Bronchial epithelial cell (primary cell): ENCODE measurements around the gene G6PC3. TPM values are rescaled to one million over a fixed set of nuclear protein-coding genes. Genes with fewer than 3 reads are reported as not detected.

Source experiments
- DNase-seq: peaks from one replicate; pipeline ENCODE4 v3.0.0-alpha.2; 2010; ENCODE audit warnings: low read depth
- FAIRE-seq: peaks from 2 replicates; lab custom pipeline; 2011; peaks lifted over from hg19 to GRCh38; lab: Jason Lieb, UNC
- H3K27me3 ChIP-seq: 2 replicates; pipeline ENCODE4 v1.5.1; 2011; ENCODE audit warnings: low read length; ENCODE audit not compliant: control insufficient read depth, insufficient read depth
- H3K36me3 ChIP-seq: 2 replicates; pipeline ENCODE4 v1.5.1; 2011; ENCODE audit warnings: low read length; ENCODE audit not compliant: control insufficient read depth, insufficient read depth
- H3K4me3 ChIP-seq: 2 replicates; pipeline ENCODE4 v1.5.1; 2011; ENCODE audit warnings: mild to moderate bottlenecking, low read depth, low read length, control low read depth
- total RNA-seq: library from RNA; depleted of rRNA; stranded (reverse); fragments of >200 nt; gene quantifications from 2 replicates; pipeline ENCODE4 v1.2.1, GENCODE V29; 2014
- TF ChIP-seq, protein P1 (sequence below): IDR thresholded peaks from 2 replicates; pipeline ENCODE4 v1.5.1; 2011; ENCODE audit warnings: mild to moderate bottlenecking, moderate library complexity, low read length, control low read depth, inconsistent platforms; ENCODE audit not compliant: insufficient read depth, severe bottlenecking

Gene G6PC3
- total RNA-seq, 1 donor from 2014 or later, result 7.6 TPM

GRCh38 chr17:44083250-44083849, 12.8 kb downstream of the G6PC3 start:
- DNase-seq, result peak; percentile 47
- H3K36me3 ChIP-seq, result peaks cover 16% of the 10 kb centered on the region
- FAIRE-seq, result no peak
- no peaks in the 10 kb centered on the region for H3K27me3 ChIP-seq
- H3K4me3 ChIP-seq, result no peak overlapping the region
- TF ChIP-seq, protein P1, sequence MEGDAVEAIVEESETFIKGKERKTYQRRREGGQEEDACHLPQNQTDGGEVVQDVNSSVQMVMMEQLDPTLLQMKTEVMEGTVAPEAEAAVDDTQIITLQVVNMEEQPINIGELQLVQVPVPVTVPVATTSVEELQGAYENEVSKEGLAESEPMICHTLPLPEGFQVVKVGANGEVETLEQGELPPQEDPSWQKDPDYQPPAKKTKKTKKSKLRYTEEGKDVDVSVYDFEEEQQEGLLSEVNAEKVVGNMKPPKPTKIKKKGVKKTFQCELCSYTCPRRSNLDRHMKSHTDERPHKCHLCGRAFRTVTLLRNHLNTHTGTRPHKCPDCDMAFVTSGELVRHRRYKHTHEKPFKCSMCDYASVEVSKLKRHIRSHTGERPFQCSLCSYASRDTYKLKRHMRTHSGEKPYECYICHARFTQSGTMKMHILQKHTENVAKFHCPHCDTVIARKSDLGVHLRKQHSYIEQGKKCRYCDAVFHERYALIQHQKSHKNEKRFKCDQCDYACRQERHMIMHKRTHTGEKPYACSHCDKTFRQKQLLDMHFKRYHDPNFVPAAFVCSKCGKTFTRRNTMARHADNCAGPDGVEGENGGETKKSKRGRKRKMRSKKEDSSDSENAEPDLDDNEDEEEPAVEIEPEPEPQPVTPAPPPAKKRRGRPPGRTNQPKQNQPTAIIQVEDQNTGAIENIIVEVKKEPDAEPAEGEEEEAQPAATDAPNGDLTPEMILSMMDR, result peak; percentile 63

GRCh38 chr17:44084131-44084538, 13.6 kb downstream of the G6PC3 start:
- TF ChIP-seq, protein P1, result peak; percentile 58
- H3K27me3 ChIP-seq, result no peaks in the 10 kb centered on the region
- H3K36me3 ChIP-seq, result peaks cover 14% of the 10 kb centered on the region

GRCh38 chr17:44084921-44085320, 14.4 kb downstream of the G6PC3 start:
- TF ChIP-seq, protein P1, result no peak
- DNase-seq, result no peak
- peaks cover 14% of the 10 kb centered on the region for H3K36me3 ChIP-seq
- FAIRE-seq, result no peak
- H3K27me3 ChIP-seq, result no peaks in the 10 kb centered on the region
- no peak overlapping the region for H3K4me3 ChIP-seq

More at GRCh38 chr17:44084131-44084538, 13.6 kb downstream of the G6PC3 start:
- DNase-seq (no peak), FAIRE-seq (no peak)
- no peak overlapping the region for H3K4me3 ChIP-seq

GRCh38 chr17:44085908-44086307, 15.4 kb downstream of the G6PC3 start:
- no peak for DNase-seq
- Histone ChIP-seq H3K36me3 (peaks cover 14% of the 10 kb centered on the region), H3K4me3 (no peak overlapping the region), H3K27me3 (no peaks in the 10 kb centered on the region)
- FAIRE-seq, result no peak
- TF ChIP-seq, protein P1, result no peak

DNA sequence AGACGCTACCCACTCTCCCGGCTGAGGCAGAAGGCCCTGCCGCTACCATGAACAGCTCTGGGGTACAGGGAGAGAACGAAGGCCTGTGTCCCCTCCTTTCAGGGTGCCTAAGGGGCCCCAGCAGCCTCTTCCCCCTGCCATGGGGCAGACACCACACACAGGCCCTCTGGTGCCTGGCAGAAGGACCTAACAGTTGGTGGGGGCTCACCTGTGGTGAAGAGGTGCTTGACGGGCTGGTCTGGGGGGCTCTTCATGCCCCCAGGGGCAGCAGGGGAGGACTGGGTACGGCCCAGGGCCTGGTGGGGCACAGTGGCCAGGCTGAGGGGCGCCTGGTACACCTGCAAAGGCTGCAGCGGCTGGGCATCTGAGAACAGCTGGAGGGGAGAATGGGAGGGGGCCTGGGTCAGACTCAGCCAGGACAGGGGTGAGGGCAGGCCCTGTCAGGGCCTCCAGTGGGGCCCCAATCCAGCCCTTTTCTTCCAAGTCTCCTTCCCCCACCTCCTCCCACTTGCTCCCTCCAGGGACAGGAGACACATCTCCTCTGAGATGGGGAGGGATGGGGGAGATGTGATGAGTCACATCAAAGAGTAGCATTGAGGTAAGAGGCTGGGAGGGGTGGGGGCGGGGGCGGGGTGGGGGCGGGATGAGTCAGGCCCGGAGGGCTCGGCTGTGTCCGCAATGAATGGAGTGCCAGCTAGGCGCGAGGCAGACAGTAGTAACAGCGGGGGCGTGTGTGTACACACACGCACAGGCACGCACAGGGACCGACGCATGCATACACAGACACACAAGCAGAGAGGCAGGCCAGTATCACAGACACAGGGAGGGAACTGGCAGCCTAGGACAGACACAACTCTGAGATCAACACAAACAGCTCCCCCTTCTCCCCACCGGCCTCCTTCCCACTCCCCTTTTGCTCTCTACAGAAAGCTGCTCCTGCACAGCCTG, 16.1 kb downstream of the G6PC3 start:
- DNase-seq, result peak; percentile 94
- Histone ChIP-seq H3K36me3 (peaks cover 17% of the 10 kb centered on the region), H3K4me3 (no peak overlapping the region), H3K27me3 (no peaks in the 10 kb centered on the region)
- FAIRE-seq, result no peak
- TF ChIP-seq, protein P1, result no peak
